Measurements from ENCODE around the gene MACROD2.

DNA sequence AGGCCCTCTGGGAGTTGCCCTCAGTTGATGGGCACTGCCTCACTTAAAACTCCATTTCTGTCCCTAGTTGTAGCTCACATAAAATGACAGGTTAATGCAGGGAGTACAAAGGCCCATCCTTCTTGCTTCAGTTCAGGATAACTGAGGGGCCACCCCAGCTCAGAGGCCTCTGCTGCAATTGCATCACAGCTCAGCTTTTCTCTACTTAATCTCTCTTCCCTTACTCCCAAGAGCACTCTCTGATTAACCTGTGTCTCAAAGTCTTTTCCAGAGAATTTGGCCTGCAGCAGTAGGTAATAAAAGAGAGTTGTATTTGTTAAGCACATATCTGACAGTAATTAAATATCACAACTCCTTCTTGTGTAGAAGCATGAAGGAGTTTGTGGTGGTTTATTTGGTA is 383.0 kb downstream of the MACROD2 start:
- TF ChIP-seq CTCF (IDR thresholded peaks at IDR 0.05 in 2 of 3, conservative IDR thresholded peaks at IDR 0.05 in 1 of 3; ENCODE audit: borderline replicate concordance in 1 of 3, insufficient read depth in 1 of 3, low read depth in 2 of 3, low read length in 2 of 3) (no peak), POLR2A (IDR thresholded peaks at IDR 0.05; ENCODE audit: borderline replicate concordance, extremely low read depth, insufficient read depth, insufficient read length) (no peak), CEBPB (IDR thresholded peaks at IDR 0.05; ENCODE audit: low read depth) (no peak), TCF7L2 (IDR thresholded peaks at IDR 0.05; ENCODE audit: borderline replicate concordance, extremely low read depth, insufficient read depth, insufficient read length) (no peak), EZH2phosphoT487 (IDR thresholded peaks at IDR 0.05; ENCODE audit: borderline replicate concordance) (no peak), ZNF274 (IDR thresholded peaks at IDR 0.05; ENCODE audit: low read depth, low read length) (no peak), EZH2 (IDR thresholded peaks at IDR 0.05) (no peak), ELF1 (IDR thresholded peaks at IDR 0.05; ENCODE audit: borderline replicate concordance, low read depth) (no peak)

Data from HCT116 (cell line).